ENCODE data around the gene RPS3. TPM values are rescaled to one million over a fixed set of nuclear protein-coding genes. Genes with fewer than 3 reads are reported as not detected.

RPS3 gene
- total RNA-seq, 4 donors from 2014 or later: 572 to 979 (median 746) TPM

DNA sequence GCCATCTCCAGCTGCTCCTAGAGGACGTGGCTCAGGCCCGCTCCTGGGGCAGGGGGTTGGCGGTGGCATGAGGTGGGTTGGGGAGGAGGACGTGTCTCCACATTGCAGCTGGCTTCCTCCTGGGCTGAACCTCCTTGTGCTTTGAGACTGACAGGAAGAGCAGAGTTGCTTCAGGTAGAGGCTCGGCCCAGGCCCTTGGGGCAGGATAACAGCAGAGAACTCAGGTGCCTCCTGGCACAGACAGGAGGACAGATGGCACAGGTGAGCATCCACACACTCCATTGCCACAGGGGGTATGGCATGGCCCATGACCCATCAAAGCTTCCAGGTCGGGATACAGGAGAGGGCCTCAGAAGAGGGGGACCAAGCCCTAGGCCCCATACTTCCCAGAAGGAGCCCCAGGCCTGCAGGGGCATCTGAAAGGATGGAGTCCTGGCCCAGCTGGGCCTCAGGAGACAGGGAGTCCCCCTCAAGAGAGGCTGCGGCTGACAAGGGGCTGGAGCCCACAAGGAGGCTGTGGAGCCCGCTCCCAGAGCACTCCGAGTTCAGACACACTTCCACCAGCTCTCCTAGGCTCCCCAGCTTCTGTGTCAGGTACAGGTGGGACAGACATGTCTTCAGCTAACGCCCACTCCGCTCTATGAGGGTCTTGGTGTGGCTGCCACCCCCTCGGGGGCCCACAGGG lies 35.7 kb downstream of the RPS3 start:
- ATAC-seq (no peak), DNase-seq (no peak)
- Histone ChIP-seq H3K9me3 (no peaks in the 10 kb centered on the region), H3K27ac (no peak overlapping the region), H3K4me1 (peaks cover 0 to 5% of the 10 kb centered on the region in 2 donors), H3K36me3 (no peaks in the 10 kb centered on the region), H3K4me3 (no peak overlapping the region), H3K27me3 (peaks cover 28 to 33% (median 30%) of the 10 kb centered on the region in 3 donors)
- in situ Hi-C loops (cut with MboI; ENCODE audit: low sequenced_read_pairs in 4 of 4): no loop called here
- TF ChIP-seq, protein P1, sequence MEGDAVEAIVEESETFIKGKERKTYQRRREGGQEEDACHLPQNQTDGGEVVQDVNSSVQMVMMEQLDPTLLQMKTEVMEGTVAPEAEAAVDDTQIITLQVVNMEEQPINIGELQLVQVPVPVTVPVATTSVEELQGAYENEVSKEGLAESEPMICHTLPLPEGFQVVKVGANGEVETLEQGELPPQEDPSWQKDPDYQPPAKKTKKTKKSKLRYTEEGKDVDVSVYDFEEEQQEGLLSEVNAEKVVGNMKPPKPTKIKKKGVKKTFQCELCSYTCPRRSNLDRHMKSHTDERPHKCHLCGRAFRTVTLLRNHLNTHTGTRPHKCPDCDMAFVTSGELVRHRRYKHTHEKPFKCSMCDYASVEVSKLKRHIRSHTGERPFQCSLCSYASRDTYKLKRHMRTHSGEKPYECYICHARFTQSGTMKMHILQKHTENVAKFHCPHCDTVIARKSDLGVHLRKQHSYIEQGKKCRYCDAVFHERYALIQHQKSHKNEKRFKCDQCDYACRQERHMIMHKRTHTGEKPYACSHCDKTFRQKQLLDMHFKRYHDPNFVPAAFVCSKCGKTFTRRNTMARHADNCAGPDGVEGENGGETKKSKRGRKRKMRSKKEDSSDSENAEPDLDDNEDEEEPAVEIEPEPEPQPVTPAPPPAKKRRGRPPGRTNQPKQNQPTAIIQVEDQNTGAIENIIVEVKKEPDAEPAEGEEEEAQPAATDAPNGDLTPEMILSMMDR (IDR thresholded peaks at IDR 0.05 in 4 of 5, conservative IDR thresholded peaks at IDR 0.05 in 1 of 5): no peak
- TF ChIP-seq POLR2A (IDR thresholded peaks at IDR 0.05): no peak
- intact Hi-C loops (cut with DNase I; ENCODE audit: low total_unique reads): no loop called here

DNA sequence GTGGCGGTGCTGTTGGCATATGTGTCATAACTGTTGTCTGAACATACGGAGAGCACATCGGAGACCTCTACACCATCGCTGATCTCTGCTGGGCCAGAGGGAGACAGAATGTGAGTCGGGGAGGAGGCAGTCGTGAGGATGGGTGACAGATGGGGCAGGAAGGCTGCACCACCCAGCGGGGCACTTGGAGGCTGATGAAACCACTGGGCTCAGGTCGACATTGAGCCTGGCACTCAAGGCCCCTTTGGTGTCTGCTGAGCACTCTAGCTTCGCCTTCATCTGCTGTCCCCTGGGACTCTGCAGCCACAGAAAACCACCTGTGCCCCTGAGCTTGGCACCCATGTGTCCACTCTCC lies 36.2 kb downstream of the RPS3 start:
- no peak overlapping the region for H3K4me3 ChIP-seq
- in situ Hi-C loops (cut with MboI; ENCODE audit: low sequenced_read_pairs in 4 of 4): no loop called here
- H3K4me1 ChIP-seq: peaks cover 0 to 3% of the 10 kb centered on the region in 2 donors
- ATAC-seq (no peak), DNase-seq (no peak)
- TF ChIP-seq, protein P1 (IDR thresholded peaks at IDR 0.05 in 4 of 5, conservative IDR thresholded peaks at IDR 0.05 in 1 of 5): no peak
- TF ChIP-seq POLR2A (IDR thresholded peaks at IDR 0.05): no peak
- no peaks in the 10 kb centered on the region for H3K9me3 ChIP-seq
- intact Hi-C loops (cut with DNase I; ENCODE audit: low total_unique reads): no loop called here
- no peaks in the 10 kb centered on the region for H3K36me3 ChIP-seq
- peaks cover 27 to 31% (median 27%) of the 10 kb centered on the region in 3 donors for H3K27me3 ChIP-seq
- no peak overlapping the region for H3K27ac ChIP-seq

DNA sequence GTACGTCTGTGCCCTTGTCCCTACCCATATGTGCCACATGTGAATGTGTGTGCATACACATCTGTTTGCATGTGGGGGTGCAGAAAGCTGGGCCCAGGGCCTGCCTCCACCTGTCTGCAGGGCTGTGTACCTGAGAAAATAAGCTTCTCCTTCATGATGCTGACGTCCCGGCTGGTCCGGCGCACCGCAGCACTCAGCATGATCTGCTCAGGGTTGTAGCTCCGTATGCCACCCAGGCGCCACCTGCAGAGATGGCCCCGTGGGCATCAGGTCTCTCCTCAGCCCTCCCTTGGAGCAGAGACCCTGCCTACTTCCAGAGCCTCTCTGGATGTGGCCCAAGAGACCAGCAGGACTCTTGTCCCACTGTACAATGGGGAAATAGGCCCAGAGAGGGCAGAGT lies 37.5 kb downstream of the RPS3 start:
- Histone ChIP-seq H3K27ac (no peak overlapping the region), H3K4me1 (no peaks in the 10 kb centered on the region), H3K9me3 (no peaks in the 10 kb centered on the region), H3K27me3 (peaks cover 14 to 18% (median 14%) of the 10 kb centered on the region in 3 donors), H3K4me3 (no peak overlapping the region), H3K36me3 (no peaks in the 10 kb centered on the region)
- in situ Hi-C loops (cut with MboI; ENCODE audit: low sequenced_read_pairs in 4 of 4): no loop called here
- ATAC-seq (no peak), DNase-seq (no peak)
- TF ChIP-seq, protein P1 (IDR thresholded peaks at IDR 0.05 in 4 of 5, conservative IDR thresholded peaks at IDR 0.05 in 1 of 5): no peak
- intact Hi-C loops (cut with DNase I; ENCODE audit: low total_unique reads): no loop called here

DNA sequence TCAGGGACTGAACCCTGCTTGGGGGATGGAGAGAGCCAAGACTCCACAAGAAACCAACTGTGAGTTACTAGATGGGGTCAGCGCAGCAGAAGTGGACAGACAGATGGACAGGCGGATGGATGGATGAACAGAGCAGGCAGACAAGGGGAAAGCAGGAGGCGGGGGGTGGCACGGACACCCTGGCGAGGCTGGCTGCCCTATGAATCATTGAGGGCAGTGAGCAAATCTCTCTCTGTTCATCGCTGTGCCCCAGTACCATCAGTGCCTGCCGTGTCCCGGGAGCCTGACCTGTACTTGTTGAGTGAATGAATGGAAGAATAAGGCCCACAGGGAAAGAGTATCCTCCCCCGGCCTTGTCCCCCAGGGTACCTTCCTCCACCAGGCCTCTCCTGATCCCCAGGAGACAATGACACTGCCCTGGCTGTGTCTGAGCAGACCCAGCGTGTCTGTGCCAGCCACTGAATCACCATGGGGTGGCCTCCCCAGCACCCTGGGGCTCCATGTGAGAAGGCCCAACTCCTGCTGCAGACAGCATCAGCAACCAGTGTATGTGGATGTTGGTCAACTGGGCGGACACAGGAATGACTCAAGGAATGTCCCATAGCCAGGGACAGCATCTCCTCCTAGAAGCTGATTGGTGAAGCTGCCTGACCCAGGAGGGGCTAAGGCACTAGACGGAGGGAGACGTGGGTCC lies 38.8 kb downstream of the RPS3 start:
- intact Hi-C loops (cut with DNase I; ENCODE audit: low total_unique reads): no loop called here
- in situ Hi-C loops (cut with MboI; ENCODE audit: low sequenced_read_pairs in 4 of 4): no loop called here

More for the DNA sequence above, 38.8 kb downstream of the RPS3 start:
- Histone ChIP-seq H3K27ac (no peak overlapping the region), H3K4me3 (no peak overlapping the region), H3K9me3 (no peaks in the 10 kb centered on the region), H3K4me1 (no peaks in the 10 kb centered on the region), H3K36me3 (no peaks in the 10 kb centered on the region), H3K27me3 (peaks cover 1 to 6% (median 2%) of the 10 kb centered on the region in 3 donors)
- DNase-seq: no peak
- no peak for ATAC-seq
- TF ChIP-seq, protein P1 (IDR thresholded peaks at IDR 0.05 in 4 of 5, conservative IDR thresholded peaks at IDR 0.05 in 1 of 5): no peak
- no peak for TF ChIP-seq POLR2A (IDR thresholded peaks at IDR 0.05)
